H9 (cell line): ENCODE data around the gene JMJD8. TPM values are rescaled to one million over a fixed set of nuclear protein-coding genes. Genes with fewer than 3 reads are reported as not detected.
A peak's percentile ranks its signal among the peaks of the same experiment; 100 is the strongest.

ENCODE experiments used
- DNase-seq: peaks from one replicate; pipeline ENCODE4 v3.0.0-alpha.2; 2017
- H2AFZ ChIP-seq: one replicate; pipeline ENCODE4 v1.6.1; 2013; ENCODE audit warnings: mild to moderate bottlenecking, low read length, control low read depth, moderate library complexity
- H2AK5ac ChIP-seq: 2 replicates; pipeline ENCODE4 v1.6.1; 2013; ENCODE audit warnings: low read length, control low read depth, mixed read lengths; ENCODE audit not compliant: insufficient read length
- H2BK120ac ChIP-seq: one replicate; pipeline ENCODE4 v1.6.1; 2013; ENCODE audit warnings: low read depth, mild to moderate bottlenecking, low read length, control low read depth, inconsistent platforms; ENCODE audit not compliant: poor library complexity, severe bottlenecking
- H2BK12ac ChIP-seq: 2 replicates; pipeline ENCODE4 v1.6.1; 2013; ENCODE audit warnings: low read length, control low read depth, mixed read lengths, low read depth; ENCODE audit not compliant: insufficient read length
- H2BK15ac ChIP-seq: 2 replicates; pipeline ENCODE4 v1.6.1; 2013; ENCODE audit warnings: low read depth, low read length, control low read depth
- H2BK20ac ChIP-seq: one replicate; pipeline ENCODE4 v1.6.1; 2013; ENCODE audit warnings: low read depth, mild to moderate bottlenecking, low read length, control low read depth, inconsistent platforms; ENCODE audit not compliant: poor library complexity, severe bottlenecking
- H2BK5ac ChIP-seq: 2 replicates; pipeline ENCODE4 v1.6.1; 2013; ENCODE audit warnings: low read length, control low read depth, mixed read lengths; ENCODE audit not compliant: insufficient read length
- H3K14ac ChIP-seq: 2 replicates; pipeline ENCODE4 v1.6.1; 2013; ENCODE audit warnings: low read length, control low read depth; ENCODE audit not compliant: insufficient read depth
- H3K18ac ChIP-seq: 2 replicates; pipeline ENCODE4 v1.6.1; 2013; ENCODE audit warnings: low read depth, mild to moderate bottlenecking, mixed read lengths, low read length, control low read depth; ENCODE audit not compliant: insufficient read length
- H3K23ac ChIP-seq: 2 replicates; pipeline ENCODE4 v1.6.1; 2013; ENCODE audit warnings: low read length, control low read depth, mixed read lengths, low read depth; ENCODE audit not compliant: insufficient read length
- H3K23me2 ChIP-seq: 2 replicates; pipeline ENCODE4 v1.6.1; 2013; ENCODE audit warnings: low read depth, mild to moderate bottlenecking, mixed read lengths, low read length, control low read depth; ENCODE audit not compliant: insufficient read length, poor library complexity, severe bottlenecking
- H3K27ac ChIP-seq: 2 replicates; pipeline ENCODE4 v1.5.1; 2013; ENCODE audit warnings: low read length, control low read depth, mixed read lengths, low read depth; ENCODE audit not compliant: insufficient read length
- H3K27me3 ChIP-seq: 2 replicates; pipeline ENCODE4 v1.6.1; 2013; ENCODE audit warnings: low read length, control low read depth, inconsistent platforms; ENCODE audit not compliant: insufficient read depth
- H3K4ac ChIP-seq: 2 replicates; pipeline ENCODE4 v1.6.1; 2013; ENCODE audit warnings: low read depth, mild to moderate bottlenecking, control low read depth, inconsistent platforms, low read length, moderate library complexity
- H3K4me1 ChIP-seq: 2 replicates; pipeline ENCODE4 v1.6.1; 2013; ENCODE audit warnings: low read length, control low read depth, inconsistent platforms; ENCODE audit not compliant: insufficient read depth
- H3K4me2 ChIP-seq: 2 replicates; pipeline ENCODE4 v1.6.1; 2013; ENCODE audit warnings: low read length, control low read depth, mixed read lengths; ENCODE audit not compliant: insufficient read length, insufficient read depth
- H3K56ac ChIP-seq: 2 replicates; pipeline ENCODE4 v1.6.1; 2013; ENCODE audit warnings: low read depth, mild to moderate bottlenecking, mixed read lengths, low read length, control low read depth; ENCODE audit not compliant: insufficient read length
- H3K79me1 ChIP-seq: 2 replicates; pipeline ENCODE4 v1.6.1; 2013; ENCODE audit warnings: low read depth, mild to moderate bottlenecking, moderate library complexity, low read length, control low read depth, inconsistent platforms; ENCODE audit not compliant: insufficient read depth, poor library complexity, severe bottlenecking
- H3K79me2 ChIP-seq: 2 replicates; pipeline ENCODE4 v1.6.1; 2013; ENCODE audit warnings: low read length, control low read depth, inconsistent platforms; ENCODE audit not compliant: insufficient read depth
- H3K9ac ChIP-seq: 2 replicates; pipeline ENCODE4 v1.6.1; 2013; ENCODE audit warnings: low read length, control low read depth, mixed read lengths; ENCODE audit not compliant: insufficient read length; ENCODE audit errors: extremely low read depth
- H3K9me3 ChIP-seq: one replicate; pipeline ENCODE4 v1.6.1; 2013; ENCODE audit warnings: low read depth, low read length, inconsistent platforms; ENCODE audit not compliant: control insufficient read depth
- H3T11ph ChIP-seq: one replicate; pipeline ENCODE4 v1.6.1; 2013; ENCODE audit warnings: mild to moderate bottlenecking, low read length, control low read depth, inconsistent platforms
- H4K20me1 ChIP-seq: one replicate; pipeline ENCODE4 v1.6.1; 2013; ENCODE audit not compliant: control insufficient read depth, insufficient read length, insufficient read depth
- H4K5ac ChIP-seq: 2 replicates; pipeline ENCODE4 v1.6.1; 2013; ENCODE audit warnings: low read depth, mild to moderate bottlenecking, mixed read lengths, low read length, control low read depth; ENCODE audit not compliant: insufficient read length
- H4K8ac ChIP-seq: replicated peaks from 2 replicates; pipeline ENCODE4 v1.6.1; 2013; ENCODE audit warnings: low read length, control low read depth, mixed read lengths, low read depth; ENCODE audit not compliant: insufficient read length
- H4K91ac ChIP-seq: 2 replicates; pipeline ENCODE4 v1.6.1; 2013; ENCODE audit warnings: low read depth, mild to moderate bottlenecking, moderate library complexity, mixed read lengths, low read length, control low read depth; ENCODE audit not compliant: insufficient read length
- H3K27ac Mint-ChIP-seq, 3 experiments: 2 replicates in 2 of 3; 3 replicates in 1 of 3; pipeline ENCODE4 v1.8.0; 2020 to 2021; ENCODE audit warnings: mixed read lengths in 3 of 3, mild to moderate bottlenecking in 1 of 3, moderate library complexity in 1 of 3
- H3K27me3 Mint-ChIP-seq: 2 replicates; pipeline ENCODE4 v1.8.0; 2021; ENCODE audit warnings: low read depth, mild to moderate bottlenecking, moderate library complexity, mixed read lengths
- H3K36me3 Mint-ChIP-seq, 3 experiments: 2 replicates in 2 of 3; 3 replicates in 1 of 3; pipeline ENCODE4 v1.8.0; 2020 to 2021; ENCODE audit warnings: low read depth in 3 of 3, mixed read lengths in 3 of 3; ENCODE audit not compliant: insufficient read depth in 1 of 3
- H3K4me1 Mint-ChIP-seq, 2 experiments: 2 replicates each; pipeline ENCODE4 v1.8.0; 2020; ENCODE audit warnings: mixed read lengths in 2 of 2
- H3K4me3 Mint-ChIP-seq, 2 experiments: 2 replicates in 1 of 2; 3 replicates in 1 of 2; pipeline ENCODE4 v1.8.0; 2020 to 2021; ENCODE audit warnings: mild to moderate bottlenecking in 2 of 2, mixed read lengths in 2 of 2, moderate library complexity in 1 of 2
- H3K9me3 Mint-ChIP-seq, 2 experiments: 2 replicates in 1 of 2; 3 replicates in 1 of 2; pipeline ENCODE4 v1.8.0; 2020; ENCODE audit warnings: mild to moderate bottlenecking in 2 of 2, mixed read lengths in 2 of 2, moderate library complexity in 1 of 2
- WGBS: extraction: QIAGEN DNeasy Blood & Tissue Kit; methylation state at CpG from one replicate; pipeline ENCODE4 v1.1.7; 2013; ENCODE audit warnings: missing lambda C conversion rate, low lambda C conversion rate, mixed read lengths; ENCODE audit not compliant: insufficient read length; ENCODE audit errors: extremely low coverage; 5-methylcytosine and 5-hydroxymethylcytosine counted together
- total RNA-seq: library from RNA; stranded (reverse); gene quantifications from 2 replicates; pipeline ENCODE4 v1.2.1, GENCODE V29; 2021
- TF ChIP-seq, protein P1 (sequence below): fragments of 200-600 bp; sonication (generic); conservative IDR thresholded peaks from 3 replicates; pipeline ENCODE4 v1.8.0; 2021; ENCODE audit warnings: antibody characterized with exemption, mild to moderate bottlenecking

The JMJD8 gene
- total RNA-seq, 1 experiment from 2014 or later = 52.7 TPM

DNA sequence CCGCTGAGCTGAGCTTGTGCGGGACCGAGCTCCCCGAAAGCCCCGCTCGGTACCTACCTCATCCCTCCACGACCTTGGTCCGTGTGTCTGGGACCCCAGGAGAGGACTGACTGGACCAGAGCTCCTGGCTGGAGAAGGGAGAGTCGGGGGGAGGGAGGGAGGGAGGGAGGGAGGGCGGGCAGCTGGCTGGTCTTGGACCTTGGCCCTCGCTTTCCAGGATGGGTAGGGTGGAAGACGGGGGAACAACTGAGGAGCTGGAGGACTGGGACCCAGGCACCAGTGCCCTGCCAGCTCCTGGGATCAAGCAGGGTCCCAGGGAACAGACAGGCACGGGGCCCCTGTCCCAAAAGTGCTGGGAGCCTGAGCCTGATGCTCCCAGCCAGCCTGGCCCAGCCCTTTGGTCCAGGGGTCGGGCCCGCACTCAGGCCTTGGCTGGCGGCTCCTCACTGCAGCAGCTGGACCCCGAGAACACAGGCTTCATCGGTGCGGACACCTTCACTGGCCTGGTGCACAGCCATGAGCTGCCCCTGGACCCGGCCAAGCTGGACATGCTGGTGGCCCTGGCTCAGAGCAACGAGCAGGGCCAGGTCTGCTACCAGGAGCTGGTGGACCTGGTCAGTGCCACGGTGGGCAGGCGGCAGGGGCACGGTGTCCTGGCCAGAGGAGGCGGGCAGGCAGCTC, 8.1 kb downstream of the JMJD8 start:
- no peak overlapping the region for H4K5ac ChIP-seq
- Mint-ChIP-seq H3K9me3 (no peaks in the 10 kb centered on the region), H3K4me3 (peak overlapping the region; percentile 31 to 46; a peak in 3 of 5 replicates), H3K36me3 (peaks cover 8 to 15% (median 10%) of the 10 kb centered on the region in 3 experiments; a peak in 6 of 7 replicates), H3K27ac (no peak overlapping the region), H3K4me1 (peaks cover 14 to 24% of the 10 kb centered on the region in 2 experiments), H3K27me3 (peaks cover 3% of the 10 kb centered on the region; the same call in 1 of the 2 replicates)
- no peak overlapping the region for H3K18ac ChIP-seq
- H3K4me2 ChIP-seq = peak overlapping the region; percentile 53
- no peak for DNase-seq
- H3K27ac ChIP-seq = no peak overlapping the region
- no peak overlapping the region for H3K23ac ChIP-seq
- no peak overlapping the region for H2AFZ ChIP-seq
- no peak overlapping the region for H2BK20ac ChIP-seq
- H3K27me3 ChIP-seq = no peaks in the 10 kb centered on the region
- H3K9me3 ChIP-seq = no peaks in the 10 kb centered on the region
- H2BK15ac ChIP-seq = no peak overlapping the region
- no peak overlapping the region for H3K9ac ChIP-seq
- no peak overlapping the region for H2BK5ac ChIP-seq
- no CpG with 5 or more reads among the region's 25 CpGs for WGBS
- no peaks in the 10 kb centered on the region for H3K79me2 ChIP-seq
- no peak overlapping the region for H2AK5ac ChIP-seq
- no peaks in the 10 kb centered on the region for H3K4me1 ChIP-seq
- H4K91ac ChIP-seq = no peak overlapping the region
- H3K79me1 ChIP-seq = no peaks in the 10 kb centered on the region
- no peak overlapping the region for H3K14ac ChIP-seq
- peaks cover 13% of the 10 kb centered on the region for H3K23me2 ChIP-seq
- TF ChIP-seq, protein P1, sequence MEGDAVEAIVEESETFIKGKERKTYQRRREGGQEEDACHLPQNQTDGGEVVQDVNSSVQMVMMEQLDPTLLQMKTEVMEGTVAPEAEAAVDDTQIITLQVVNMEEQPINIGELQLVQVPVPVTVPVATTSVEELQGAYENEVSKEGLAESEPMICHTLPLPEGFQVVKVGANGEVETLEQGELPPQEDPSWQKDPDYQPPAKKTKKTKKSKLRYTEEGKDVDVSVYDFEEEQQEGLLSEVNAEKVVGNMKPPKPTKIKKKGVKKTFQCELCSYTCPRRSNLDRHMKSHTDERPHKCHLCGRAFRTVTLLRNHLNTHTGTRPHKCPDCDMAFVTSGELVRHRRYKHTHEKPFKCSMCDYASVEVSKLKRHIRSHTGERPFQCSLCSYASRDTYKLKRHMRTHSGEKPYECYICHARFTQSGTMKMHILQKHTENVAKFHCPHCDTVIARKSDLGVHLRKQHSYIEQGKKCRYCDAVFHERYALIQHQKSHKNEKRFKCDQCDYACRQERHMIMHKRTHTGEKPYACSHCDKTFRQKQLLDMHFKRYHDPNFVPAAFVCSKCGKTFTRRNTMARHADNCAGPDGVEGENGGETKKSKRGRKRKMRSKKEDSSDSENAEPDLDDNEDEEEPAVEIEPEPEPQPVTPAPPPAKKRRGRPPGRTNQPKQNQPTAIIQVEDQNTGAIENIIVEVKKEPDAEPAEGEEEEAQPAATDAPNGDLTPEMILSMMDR = no peak
- no peak overlapping the region for H3K4ac ChIP-seq
- no peak overlapping the region for H4K8ac ChIP-seq
- no peaks in the 10 kb centered on the region for H4K20me1 ChIP-seq
- H2BK12ac ChIP-seq = no peak overlapping the region
- no peak overlapping the region for H3K56ac ChIP-seq
- H3T11ph ChIP-seq = no peak overlapping the region
- H2BK120ac ChIP-seq = no peak overlapping the region
